Measurements from ENCODE around the gene BRWD1.

The BRWD1 gene

GRCh38 chr21:39326607-39327307, 13.3 kb upstream of the BRWD1 start:
- Histone ChIP-seq H3K4me3 (ENCODE audit: low read length) (no peak overlapping the region), H3K9me3 (ENCODE audit: control insufficient read depth, low read length) (no peaks in the 10 kb centered on the region), H3K36me3 (ENCODE audit: control insufficient read depth, insufficient read depth, low read length, severe bottlenecking) (no peaks in the 10 kb centered on the region), H3K9ac (ENCODE audit: low read length) (no peak overlapping the region), H3K27me3 (replicated peaks; ENCODE audit: control insufficient read depth, insufficient read depth, low read length) (no peaks in the 10 kb centered on the region), H3K4me1 (ENCODE audit: control insufficient read depth, insufficient read depth, low read length) (peaks cover under 1% of the 10 kb centered on the region)
- DNase-seq (ENCODE audit: low read depth) = no peak

GRCh38 chr21:39325458-39325857, 12.0 kb upstream of the BRWD1 start:
- Histone ChIP-seq H3K36me3 (ENCODE audit: control insufficient read depth, insufficient read depth, low read length, severe bottlenecking) (no peaks in the 10 kb centered on the region), H3K9me3 (ENCODE audit: control insufficient read depth, low read length) (no peaks in the 10 kb centered on the region), H3K4me1 (ENCODE audit: control insufficient read depth, insufficient read depth, low read length) (peaks cover 6% of the 10 kb centered on the region), H3K9ac (ENCODE audit: low read length) (no peak overlapping the region), H3K27me3 (replicated peaks; ENCODE audit: control insufficient read depth, insufficient read depth, low read length) (no peaks in the 10 kb centered on the region), H3K4me3 (ENCODE audit: low read length) (no peak overlapping the region)
- DNase-seq (ENCODE audit: low read depth) = no peak

- no peak overlapping the region for H3K4me3 ChIP-seq (ENCODE audit: low read length)
- H3K4me1 ChIP-seq (ENCODE audit: control insufficient read depth, insufficient read depth, low read length) = peaks cover 23% of the 10 kb centered on the region
- H3K9me3 ChIP-seq (ENCODE audit: control insufficient read depth, low read length) = no peaks in the 10 kb centered on the region
- DNase-seq (ENCODE audit: low read depth) = no peak
- H3K9ac ChIP-seq (ENCODE audit: low read length) = no peak overlapping the region
- H3K36me3 ChIP-seq (ENCODE audit: control insufficient read depth, insufficient read depth, low read length, severe bottlenecking) = no peaks in the 10 kb centered on the region
- H3K27me3 ChIP-seq (replicated peaks; ENCODE audit: control insufficient read depth, insufficient read depth, low read length) = no peaks in the 10 kb centered on the region
These were observed 8.0 kb upstream of the BRWD1 start for GRCh38 chr21:39321424-39321823.

- no peaks in the 10 kb centered on the region for H3K36me3 ChIP-seq (ENCODE audit: control insufficient read depth, insufficient read depth, low read length, severe bottlenecking)
- peaks cover 24% of the 10 kb centered on the region for H3K4me1 ChIP-seq (ENCODE audit: control insufficient read depth, insufficient read depth, low read length)
- H3K4me3 ChIP-seq (ENCODE audit: low read length) = peak overlapping the region; percentile 48
- peak overlapping the region; percentile 66 for H3K9ac ChIP-seq (ENCODE audit: low read length)
- DNase-seq (ENCODE audit: low read depth) = no peak
- no peaks in the 10 kb centered on the region for H3K9me3 ChIP-seq (ENCODE audit: control insufficient read depth, low read length)
- H3K27me3 ChIP-seq (replicated peaks; ENCODE audit: control insufficient read depth, insufficient read depth, low read length) = no peaks in the 10 kb centered on the region
These were observed 6.4 kb upstream of the BRWD1 start for GRCh38 chr21:39319814-39320332.

- H3K9me3 ChIP-seq (ENCODE audit: control insufficient read depth, low read length) = no peaks in the 10 kb centered on the region
- H3K9ac ChIP-seq (ENCODE audit: low read length) = peak overlapping the region; percentile 66
- peaks cover 29% of the 10 kb centered on the region for H3K4me1 ChIP-seq (ENCODE audit: control insufficient read depth, insufficient read depth, low read length)
- peak overlapping the region; percentile 48 for H3K4me3 ChIP-seq (ENCODE audit: low read length)
- no peaks in the 10 kb centered on the region for H3K36me3 ChIP-seq (ENCODE audit: control insufficient read depth, insufficient read depth, low read length, severe bottlenecking)
- no peaks in the 10 kb centered on the region for H3K27me3 ChIP-seq (replicated peaks; ENCODE audit: control insufficient read depth, insufficient read depth, low read length)
- DNase-seq (ENCODE audit: low read depth) = peak; percentile 19
These were observed 5.9 kb upstream of the BRWD1 start for GRCh38 chr21:39319251-39319756.

- DNase-seq (ENCODE audit: low read depth) = no peak
- Histone ChIP-seq H3K9ac (ENCODE audit: low read length) (peak overlapping the region; percentile 66), H3K36me3 (ENCODE audit: control insufficient read depth, insufficient read depth, low read length, severe bottlenecking) (no peaks in the 10 kb centered on the region), H3K27me3 (replicated peaks; ENCODE audit: control insufficient read depth, insufficient read depth, low read length) (no peaks in the 10 kb centered on the region), H3K9me3 (ENCODE audit: control insufficient read depth, low read length) (no peaks in the 10 kb centered on the region), H3K4me3 (ENCODE audit: low read length) (peak overlapping the region; percentile 48), H3K4me1 (ENCODE audit: control insufficient read depth, insufficient read depth, low read length) (peaks cover 29% of the 10 kb centered on the region)
These were observed 4.9 kb upstream of the BRWD1 start for GRCh38 chr21:39318091-39318959.

- Histone ChIP-seq H3K4me3 (ENCODE audit: low read length) (no peak overlapping the region), H3K9me3 (ENCODE audit: control insufficient read depth, low read length) (no peaks in the 10 kb centered on the region), H3K27me3 (replicated peaks; ENCODE audit: control insufficient read depth, insufficient read depth, low read length) (no peaks in the 10 kb centered on the region), H3K36me3 (ENCODE audit: control insufficient read depth, insufficient read depth, low read length, severe bottlenecking) (no peaks in the 10 kb centered on the region), H3K4me1 (ENCODE audit: control insufficient read depth, insufficient read depth, low read length) (peaks cover 29% of the 10 kb centered on the region), H3K9ac (ENCODE audit: low read length) (no peak overlapping the region)
- DNase-seq (ENCODE audit: low read depth) = peak; percentile 14
These were observed 4.0 kb upstream of the BRWD1 start for GRCh38 chr21:39317134-39318090.

GRCh38 chr21:39316729-39317128, 3.3 kb upstream of the BRWD1 start:
- H3K27me3 ChIP-seq (replicated peaks; ENCODE audit: control insufficient read depth, insufficient read depth, low read length) = no peaks in the 10 kb centered on the region
- no peak for DNase-seq (ENCODE audit: low read depth)
- peaks cover 32% of the 10 kb centered on the region for H3K4me1 ChIP-seq (ENCODE audit: control insufficient read depth, insufficient read depth, low read length)
- H3K4me3 ChIP-seq (ENCODE audit: low read length) = no peak overlapping the region
- no peak overlapping the region for H3K9ac ChIP-seq (ENCODE audit: low read length)
- H3K36me3 ChIP-seq (ENCODE audit: control insufficient read depth, insufficient read depth, low read length, severe bottlenecking) = no peaks in the 10 kb centered on the region
- no peaks in the 10 kb centered on the region for H3K9me3 ChIP-seq (ENCODE audit: control insufficient read depth, low read length)

GRCh38 chr21:39315603-39316445, 2.4 kb upstream of the BRWD1 start:
- no peaks in the 10 kb centered on the region for H3K27me3 ChIP-seq (replicated peaks; ENCODE audit: control insufficient read depth, insufficient read depth, low read length)
- DNase-seq (ENCODE audit: low read depth) = no peak
- H3K4me3 ChIP-seq (ENCODE audit: low read length) = no peak overlapping the region
- H3K9me3 ChIP-seq (ENCODE audit: control insufficient read depth, low read length) = no peaks in the 10 kb centered on the region
- peaks cover under 1% of the 10 kb centered on the region for H3K36me3 ChIP-seq (ENCODE audit: control insufficient read depth, insufficient read depth, low read length, severe bottlenecking)
- peaks cover 34% of the 10 kb centered on the region for H3K4me1 ChIP-seq (ENCODE audit: control insufficient read depth, insufficient read depth, low read length)
- no peak overlapping the region for H3K9ac ChIP-seq (ENCODE audit: low read length)

Measured in adipocyte (in vitro differentiated cells).